Measurements from ENCODE around the gene GRN. TPM values are rescaled to one million over a fixed set of nuclear protein-coding genes. Genes with fewer than 3 reads are reported as not detected.

The GRN gene
- total and polyA plus RNA-seq, 2 of the 13 experiments (the other 11 are each of a cell fraction or from before 2014, with no cell fraction given), result 86.6 to 143 TPM

DNA sequence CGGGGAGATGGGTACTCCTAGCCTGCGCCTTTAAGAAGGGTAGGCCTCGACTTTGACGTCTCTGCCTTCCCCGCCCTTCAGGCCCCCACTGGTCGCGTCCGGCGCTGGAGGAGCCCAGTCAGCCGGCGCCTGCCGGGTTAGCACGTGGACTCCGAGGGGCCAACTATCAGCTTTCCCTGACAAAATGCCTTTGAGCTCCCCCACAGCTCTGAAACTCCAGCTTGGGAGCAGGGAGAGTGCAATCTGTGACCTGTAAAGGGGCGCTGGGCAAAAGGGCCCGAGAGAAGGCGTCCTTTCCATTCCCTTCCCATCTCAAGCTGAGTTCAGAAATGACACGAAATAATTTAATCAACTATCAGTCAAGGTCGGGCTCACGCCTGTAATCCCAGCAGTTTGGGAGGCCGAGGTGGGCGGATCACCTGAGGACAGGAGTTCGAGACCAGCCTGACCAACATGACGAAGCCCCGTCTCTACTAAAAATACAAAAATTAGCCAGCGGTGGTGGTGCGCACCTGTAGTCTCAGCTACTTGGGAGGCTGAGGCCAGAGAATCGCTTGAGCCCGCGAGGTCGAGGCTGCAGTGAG is 18.1 kb upstream of the GRN start (continued):
- TF ChIP-seq YY1 (IDR thresholded peaks at IDR 0.05; ENCODE audit: insufficient read depth, insufficient replicate concordance, low read depth, low read length) (peak; percentile 47), SMAD3 (CRISPR knock-in tag; IDR thresholded peaks at IDR 0.05) (peak; percentile 86), ZNF24 (IDR thresholded peaks at IDR 0.05) (no peak), TAF15 (IDR thresholded peaks at IDR 0.05; ENCODE audit: low read depth, low read length, poor library complexity, severe bottlenecking) (no peak), KDM2A (CRISPR knock-in tag; IDR thresholded peaks at IDR 0.05; ENCODE audit: borderline replicate concordance, low read depth) (peak; percentile 90), ZNF615 (CRISPR knock-in tag; IDR thresholded peaks at IDR 0.05; ENCODE audit: borderline replicate concordance) (no peak), TEAD2 (CRISPR knock-in tag; IDR thresholded peaks at IDR 0.05) (no peak), HOXA7 (CRISPR knock-in tag; IDR thresholded peaks at IDR 0.05) (no peak), MLX (CRISPR knock-in tag; IDR thresholded peaks at IDR 0.05) (peak; percentile 91), ZBTB14 (CRISPR knock-in tag; IDR thresholded peaks at IDR 0.05) (peak; percentile 71), FOXM1 (CRISPR knock-in tag; IDR thresholded peaks at IDR 0.05) (no peak), HOXD1 (CRISPR knock-in tag; IDR thresholded peaks at IDR 0.05) (no peak; the same call in 1 of the 2 replicates), RARA (CRISPR knock-in tag; IDR thresholded peaks at IDR 0.05) (no peak), NKX3-1 (CRISPR knock-in tag; IDR thresholded peaks at IDR 0.05) (no peak), ZNF552 (CRISPR knock-in tag; IDR thresholded peaks at IDR 0.05; ENCODE audit: borderline replicate concordance) (no peak), ZNF333 (CRISPR knock-in tag; IDR thresholded peaks at IDR 0.05; ENCODE audit: borderline replicate concordance) (no peak), ZMAT3 (CRISPR knock-in tag; conservative IDR thresholded peaks at IDR 0.05) (0 out of 2 replicates have a peak, but pooled peaks have one; percentile 48), SMARCC2 (IDR thresholded peaks at IDR 0.05) (no peak), ARID2 (CRISPR knock-in tag; IDR thresholded peaks at IDR 0.05; ENCODE audit: borderline replicate concordance) (no peak), ZNF747 (CRISPR knock-in tag; IDR thresholded peaks at IDR 0.05; ENCODE audit: borderline replicate concordance) (no peak), ZNF547 (CRISPR knock-in tag; IDR thresholded peaks at IDR 0.05) (peak; percentile 30; the same call in 1 of the 2 replicates), HMG20A (CRISPR knock-in tag; IDR thresholded peaks at IDR 0.05; ENCODE audit: borderline replicate concordance) (no peak), HOXA3 (CRISPR knock-in tag; IDR thresholded peaks at IDR 0.05) (peak; percentile 80), TRIM24 (CRISPR knock-in tag; IDR thresholded peaks at IDR 0.05) (no peak)
- TF ChIP-seq, protein P1, sequence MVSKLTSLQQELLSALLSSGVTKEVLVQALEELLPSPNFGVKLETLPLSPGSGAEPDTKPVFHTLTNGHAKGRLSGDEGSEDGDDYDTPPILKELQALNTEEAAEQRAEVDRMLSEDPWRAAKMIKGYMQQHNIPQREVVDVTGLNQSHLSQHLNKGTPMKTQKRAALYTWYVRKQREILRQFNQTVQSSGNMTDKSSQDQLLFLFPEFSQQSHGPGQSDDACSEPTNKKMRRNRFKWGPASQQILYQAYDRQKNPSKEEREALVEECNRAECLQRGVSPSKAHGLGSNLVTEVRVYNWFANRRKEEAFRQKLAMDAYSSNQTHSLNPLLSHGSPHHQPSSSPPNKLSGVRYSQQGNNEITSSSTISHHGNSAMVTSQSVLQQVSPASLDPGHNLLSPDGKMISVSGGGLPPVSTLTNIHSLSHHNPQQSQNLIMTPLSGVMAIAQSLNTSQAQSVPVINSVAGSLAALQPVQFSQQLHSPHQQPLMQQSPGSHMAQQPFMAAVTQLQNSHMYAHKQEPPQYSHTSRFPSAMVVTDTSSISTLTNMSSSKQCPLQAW (CRISPR knock-in tag; IDR thresholded peaks at IDR 0.05), result peak; percentile 65
- TF ChIP-seq, protein P2, sequence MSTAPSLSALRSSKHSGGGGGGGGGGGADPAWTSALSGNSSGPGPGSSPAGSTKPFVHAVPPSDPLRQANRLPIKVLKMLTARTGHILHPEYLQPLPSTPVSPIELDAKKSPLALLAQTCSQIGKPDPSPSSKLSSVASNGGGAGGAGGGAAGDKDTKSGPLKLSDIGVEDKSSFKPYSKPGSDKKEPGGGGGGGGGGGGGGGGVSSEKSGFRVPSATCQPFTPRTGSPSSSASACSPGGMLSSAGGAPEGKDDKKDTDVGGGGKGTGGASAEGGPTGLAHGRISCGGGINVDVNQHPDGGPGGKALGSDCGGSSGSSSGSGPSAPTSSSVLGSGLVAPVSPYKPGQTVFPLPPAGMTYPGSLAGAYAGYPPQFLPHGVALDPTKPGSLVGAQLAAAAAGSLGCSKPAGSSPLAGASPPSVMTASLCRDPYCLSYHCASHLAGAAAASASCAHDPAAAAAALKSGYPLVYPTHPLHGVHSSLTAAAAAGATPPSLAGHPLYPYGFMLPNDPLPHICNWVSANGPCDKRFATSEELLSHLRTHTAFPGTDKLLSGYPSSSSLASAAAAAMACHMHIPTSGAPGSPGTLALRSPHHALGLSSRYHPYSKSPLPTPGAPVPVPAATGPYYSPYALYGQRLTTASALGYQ (CRISPR knock-in tag; IDR thresholded peaks at IDR 0.05), result 0 out of 2 replicates have a peak, but pooled peaks have one; percentile 57
